WTC11 (cell line): ENCODE data around the gene RBM44.

Experiments
- CTCF ChIP-seq: fragments of 200-600 bp; IDR thresholded peaks from 2 replicates; pipeline ENCODE4 v1.8.0; 2022; ENCODE audit warnings: antibody characterized with exemption
- ETV6 ChIP-seq: sonication (generic); formaldehyde crosslinking; IDR thresholded peaks from 2 replicates; pipeline ENCODE4 v1.8.1; 2022; ENCODE audit warnings: mild to moderate bottlenecking, missing genetic modification reagents
- NR3C1 ChIP-seq: sonication (generic); formaldehyde crosslinking; conservative IDR thresholded peaks from 2 replicates; pipeline ENCODE4 v1.8.1; 2023; ENCODE audit warnings: low read depth, mild to moderate bottlenecking, missing genetic modification reagents
- PRRX2 ChIP-seq: fragments of 250-450 bp; sonication (Bioruptor Pico); IDR thresholded peaks from 2 replicates; pipeline ENCODE4 v1.8.0; 2021; ENCODE audit warnings: mild to moderate bottlenecking
- ZBTB43 ChIP-seq: sonication (generic); formaldehyde crosslinking; IDR thresholded peaks from 2 replicates; pipeline ENCODE4 v1.8.1; 2023; ENCODE audit warnings: mild to moderate bottlenecking, missing genetic modification reagents
- ZNF396 ChIP-seq: fragments of 250-450 bp; sonication (Bioruptor Pico); IDR thresholded peaks from 2 replicates; pipeline ENCODE4 v1.8.0; 2021; ENCODE audit warnings: mild to moderate bottlenecking, moderate library complexity, borderline replicate concordance
- TF ChIP-seq, protein P1 (sequence below): sonication (generic); formaldehyde crosslinking; IDR thresholded peaks from 2 replicates; pipeline ENCODE4 v1.8.0; 2022; ENCODE audit warnings: missing genetic modification reagents

- TF ChIP-seq, protein P1, sequence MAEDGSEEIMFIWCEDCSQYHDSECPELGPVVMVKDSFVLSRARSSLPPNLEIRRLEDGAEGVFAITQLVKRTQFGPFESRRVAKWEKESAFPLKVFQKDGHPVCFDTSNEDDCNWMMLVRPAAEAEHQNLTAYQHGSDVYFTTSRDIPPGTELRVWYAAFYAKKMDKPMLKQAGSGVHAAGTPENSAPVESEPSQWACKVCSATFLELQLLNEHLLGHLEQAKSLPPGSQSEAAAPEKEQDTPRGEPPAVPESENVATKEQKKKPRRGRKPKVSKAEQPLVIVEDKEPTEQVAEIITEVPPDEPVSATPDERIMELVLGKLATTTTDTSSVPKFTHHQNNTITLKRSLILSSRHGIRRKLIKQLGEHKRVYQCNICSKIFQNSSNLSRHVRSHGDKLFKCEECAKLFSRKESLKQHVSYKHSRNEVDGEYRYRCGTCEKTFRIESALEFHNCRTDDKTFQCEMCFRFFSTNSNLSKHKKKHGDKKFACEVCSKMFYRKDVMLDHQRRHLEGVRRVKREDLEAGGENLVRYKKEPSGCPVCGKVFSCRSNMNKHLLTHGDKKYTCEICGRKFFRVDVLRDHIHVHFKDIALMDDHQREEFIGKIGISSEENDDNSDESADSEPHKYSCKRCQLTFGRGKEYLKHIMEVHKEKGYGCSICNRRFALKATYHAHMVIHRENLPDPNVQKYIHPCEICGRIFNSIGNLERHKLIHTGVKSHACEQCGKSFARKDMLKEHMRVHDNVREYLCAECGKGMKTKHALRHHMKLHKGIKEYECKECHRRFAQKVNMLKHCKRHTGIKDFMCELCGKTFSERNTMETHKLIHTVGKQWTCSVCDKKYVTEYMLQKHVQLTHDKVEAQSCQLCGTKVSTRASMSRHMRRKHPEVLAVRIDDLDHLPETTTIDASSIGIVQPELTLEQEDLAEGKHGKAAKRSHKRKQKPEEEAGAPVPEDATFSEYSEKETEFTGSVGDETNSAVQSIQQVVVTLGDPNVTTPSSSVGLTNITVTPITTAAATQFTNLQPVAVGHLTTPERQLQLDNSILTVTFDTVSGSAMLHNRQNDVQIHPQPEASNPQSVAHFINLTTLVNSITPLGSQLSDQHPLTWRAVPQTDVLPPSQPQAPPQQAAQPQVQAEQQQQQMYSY (CRISPR knock-in tag), result no peak
- TF ChIP-seq ZNF396 (no peak), ETV6 (CRISPR knock-in tag) (no peak), PRRX2 (CRISPR knock-in tag) (no peak), NR3C1 (CRISPR knock-in tag) (no peak), CTCF (no peak), ZBTB43 (CRISPR knock-in tag) (no peak)
Observed at GRCh38 chr2:237820421-237820820, 21.8 kb downstream of the RBM44 start.
